ENCODE measurements around the gene SPSB4. TPM values are rescaled to one million over a fixed set of nuclear protein-coding genes. Genes with fewer than 3 reads are reported as not detected.

SPSB4 gene
- total and polyA plus RNA-seq, 10 of the 15 experiments (the other 5 are each of a cell fraction or from before 2014, with no cell fraction given), result not detected

- TF ChIP-seq, protein P1, sequence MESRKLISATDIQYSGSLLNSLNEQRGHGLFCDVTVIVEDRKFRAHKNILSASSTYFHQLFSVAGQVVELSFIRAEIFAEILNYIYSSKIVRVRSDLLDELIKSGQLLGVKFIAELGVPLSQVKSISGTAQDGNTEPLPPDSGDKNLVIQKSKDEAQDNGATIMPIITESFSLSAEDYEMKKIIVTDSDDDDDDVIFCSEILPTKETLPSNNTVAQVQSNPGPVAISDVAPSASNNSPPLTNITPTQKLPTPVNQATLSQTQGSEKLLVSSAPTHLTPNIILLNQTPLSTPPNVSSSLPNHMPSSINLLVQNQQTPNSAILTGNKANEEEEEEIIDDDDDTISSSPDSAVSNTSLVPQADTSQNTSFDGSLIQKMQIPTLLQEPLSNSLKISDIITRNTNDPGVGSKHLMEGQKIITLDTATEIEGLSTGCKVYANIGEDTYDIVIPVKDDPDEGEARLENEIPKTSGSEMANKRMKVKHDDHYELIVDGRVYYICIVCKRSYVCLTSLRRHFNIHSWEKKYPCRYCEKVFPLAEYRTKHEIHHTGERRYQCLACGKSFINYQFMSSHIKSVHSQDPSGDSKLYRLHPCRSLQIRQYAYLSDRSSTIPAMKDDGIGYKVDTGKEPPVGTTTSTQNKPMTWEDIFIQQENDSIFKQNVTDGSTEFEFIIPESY (IDR thresholded peaks at IDR 0.05), result no peak
- TF ChIP-seq KLF5 (IDR thresholded peaks at IDR 0.05; ENCODE audit: partially characterized antibody) (no peak), BRCA1 (IDR thresholded peaks at IDR 0.05; ENCODE audit: low read depth, low read length) (no peak), RUNX3 (IDR thresholded peaks at IDR 0.05; ENCODE audit: low read length) (no peak), CREB1 (IDR thresholded peaks at IDR 0.05; ENCODE audit: low read depth) (no peak)
Measured at GRCh38 chr3:141153679-141153966, 102.5 kb downstream of the SPSB4 start (continued).

- Histone ChIP-seq H3K4me1 (ENCODE audit: control insufficient read depth, insufficient read depth, low read length) (no peaks in the 10 kb centered on the region), H4K20me1 (ENCODE audit: control insufficient read depth, insufficient read depth) (no peaks in the 10 kb centered on the region), H3K4me3 (no peak overlapping the region), H3K27me3 (replicated peaks in 1 of 2; ENCODE audit: control insufficient read depth in 2 of 2, insufficient read depth in 2 of 2, low read length in 1 of 2) (no peaks in the 10 kb centered on the region), H3K9ac (ENCODE audit: control insufficient read depth, insufficient read depth, low read length) (no peak overlapping the region), H2AFZ (ENCODE audit: control insufficient read depth, low read depth, low read length) (no peak overlapping the region), H3K36me3 (ENCODE audit: control insufficient read depth in 2 of 2, insufficient read depth in 2 of 2, low read length in 1 of 2) (no peaks in the 10 kb centered on the region), H3K9me3 (replicated peaks; ENCODE audit: control insufficient read depth, insufficient read depth, low read length) (no peaks in the 10 kb centered on the region; the same call in 2 of the 3 replicates), H3K27ac (ENCODE audit: control insufficient read depth, insufficient read depth) (no peak overlapping the region), H3K4me2 (ENCODE audit: control insufficient read depth, insufficient read depth) (no peak overlapping the region), H3K79me2 (ENCODE audit: control insufficient read depth, insufficient read depth, low read length) (no peaks in the 10 kb centered on the region)
- in situ Hi-C loops (cut with MboI), result no loop called here
- ChIA-PET RAD21 (ENCODE audit: unreplicated experiment) (no interaction called here), SMC1A (ENCODE audit: uncharacterized antibody, unreplicated experiment) (no interaction called here), POLR2A (no interaction called here), CTCF (no interaction called here)
- 73% methylated on average over 5 of the region's 5 CpGs for WGBS (ENCODE audit: insufficient coverage, insufficient replicate concordance, low lambda C conversion rate, missing lambda C conversion rate)
- ATAC-seq (no peak), FAIRE-seq (no peak), DNase-seq (ENCODE audit: low read depth, low spot score) (no peak)
- no peak for TF ChIP-seq MAX (IDR thresholded peaks at IDR 0.05; ENCODE audit: low read depth, low read length)
- BruUV-seq (replicated peaks), result no TSS peak
- intact Hi-C loops (cut with micrococcal nuclease; ENCODE audit: unreplicated experiment), result no loop called here
Measured at GRCh38 chr3:141164852-141165251, 113.7 kb downstream of the SPSB4 start.

Data from GM12878 (cell line).